Right atrium auricular region (tissue), 2 donors: ENCODE results near the gene PRM2. TPM values are rescaled to one million over a fixed set of nuclear protein-coding genes. Genes with fewer than 3 reads are reported as not detected.

ENCODE experiments used
- DNase-seq: peaks from one replicate; pipeline ENCODE4 v3.0.0-alpha.2; 2019; ENCODE audit warnings: low spot score
- H3K27ac ChIP-seq, 2 donors: fragments of 200-600 bp; sonication (generic); 1 replicate in 1 of 2; 2 replicates in 1 of 2; pipeline ENCODE4 v1.5.1; 2016 to 2019
- H3K27me3 ChIP-seq, 2 donors: fragments of 200-600 bp; sonication (generic); one replicate each; pipeline versions ENCODE4 v1.5.1 to v1.6.0; 2017 to 2019
- H3K36me3 ChIP-seq: fragments of 200-600 bp; sonication (generic); one replicate; pipeline ENCODE4 v1.5.1; 2016
- H3K4me1 ChIP-seq, 2 donors: fragments of 200-600 bp; sonication (generic); one replicate each; pipeline versions ENCODE4 v1.5.1 to v1.6.0; 2017 to 2019
- H3K4me3 ChIP-seq, 2 donors: fragments of 200-600 bp; sonication (generic); 1 replicate in 1 of 2; 2 replicates in 1 of 2; pipeline ENCODE4 v1.5.1; 2017 to 2019; ENCODE audit warnings: mild to moderate bottlenecking in 1 of 2, moderate library complexity in 1 of 2
- H3K9me3 ChIP-seq, 2 donors: fragments of 200-600 bp; sonication (generic); one replicate each; pipeline ENCODE4 v1.5.1; 2019
- total RNA-seq, 2 donors: library from RNA; depleted of rRNA; stranded (reverse); fragments of >200 nt; gene quantifications; one replicate each; pipeline ENCODE4 v1.1.0, GENCODE V29; 2016
- TF ChIP-seq, protein P1 (sequence below), 2 donors: fragments of 200-600 bp; sonication (generic); IDR thresholded peaks; one replicate each; pipeline ENCODE4 v1.5.1; 2019; ENCODE audit warnings: antibody characterized with exemption in 2 of 2

PRM2 gene
- total RNA-seq, 2 donors from 2014 or later = not detected

DNA sequence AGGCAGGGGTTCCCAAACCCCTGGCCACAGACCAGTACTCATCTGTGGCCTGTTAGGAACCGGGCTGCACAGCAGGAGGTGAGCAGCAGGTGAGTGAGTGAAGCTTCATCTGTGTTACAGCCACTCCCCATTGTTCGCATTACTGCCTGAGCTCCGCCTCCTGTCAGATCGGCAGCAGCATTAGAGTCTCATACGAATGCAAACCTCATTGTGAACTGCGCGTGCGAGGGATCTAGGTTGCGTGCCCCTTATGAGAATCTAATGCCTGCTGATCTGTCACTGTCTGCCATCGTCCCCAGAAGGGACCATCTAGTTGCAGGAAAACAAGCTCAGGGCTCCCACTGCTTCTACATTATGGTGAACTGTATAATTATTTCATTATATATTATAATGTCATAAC is 43.9 kb upstream of the PRM2 start:
- H3K9me3 ChIP-seq = no peaks in the 10 kb centered on the region
- no peaks in the 10 kb centered on the region for H3K4me1 ChIP-seq
- TF ChIP-seq, protein P1, sequence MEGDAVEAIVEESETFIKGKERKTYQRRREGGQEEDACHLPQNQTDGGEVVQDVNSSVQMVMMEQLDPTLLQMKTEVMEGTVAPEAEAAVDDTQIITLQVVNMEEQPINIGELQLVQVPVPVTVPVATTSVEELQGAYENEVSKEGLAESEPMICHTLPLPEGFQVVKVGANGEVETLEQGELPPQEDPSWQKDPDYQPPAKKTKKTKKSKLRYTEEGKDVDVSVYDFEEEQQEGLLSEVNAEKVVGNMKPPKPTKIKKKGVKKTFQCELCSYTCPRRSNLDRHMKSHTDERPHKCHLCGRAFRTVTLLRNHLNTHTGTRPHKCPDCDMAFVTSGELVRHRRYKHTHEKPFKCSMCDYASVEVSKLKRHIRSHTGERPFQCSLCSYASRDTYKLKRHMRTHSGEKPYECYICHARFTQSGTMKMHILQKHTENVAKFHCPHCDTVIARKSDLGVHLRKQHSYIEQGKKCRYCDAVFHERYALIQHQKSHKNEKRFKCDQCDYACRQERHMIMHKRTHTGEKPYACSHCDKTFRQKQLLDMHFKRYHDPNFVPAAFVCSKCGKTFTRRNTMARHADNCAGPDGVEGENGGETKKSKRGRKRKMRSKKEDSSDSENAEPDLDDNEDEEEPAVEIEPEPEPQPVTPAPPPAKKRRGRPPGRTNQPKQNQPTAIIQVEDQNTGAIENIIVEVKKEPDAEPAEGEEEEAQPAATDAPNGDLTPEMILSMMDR (IDR thresholded peaks at IDR 0.05) = no peak

DNA sequence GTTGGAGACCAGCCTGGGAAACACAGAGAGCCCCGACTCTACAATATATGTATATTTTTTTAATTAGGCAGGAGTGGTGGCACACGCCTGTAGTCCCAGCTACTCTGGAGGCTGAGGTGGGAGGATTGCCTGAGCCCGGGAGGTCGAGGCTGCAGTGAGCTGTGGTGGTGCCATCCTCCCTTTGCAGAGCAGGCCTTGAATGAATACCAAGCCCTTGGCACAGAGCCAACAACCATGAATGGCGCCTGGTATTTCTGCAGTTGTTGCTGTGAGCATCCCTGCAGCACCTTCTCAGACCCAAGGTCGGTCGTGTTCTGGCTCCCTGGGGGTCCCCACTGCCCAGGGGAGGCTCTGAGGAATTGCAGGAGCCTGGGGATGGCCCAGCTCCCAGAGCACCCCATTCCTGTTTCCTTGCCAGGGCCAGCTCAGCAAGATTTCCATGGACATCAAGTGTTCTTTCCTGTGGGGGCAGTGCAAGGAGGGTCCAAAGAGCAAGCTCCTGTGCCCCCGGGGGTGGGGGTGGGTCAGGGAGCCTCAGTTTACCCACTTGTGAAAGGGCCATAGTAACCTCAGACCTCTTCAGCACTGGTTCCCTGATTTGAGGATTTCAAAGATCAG is 43.4 kb upstream of the PRM2 start:
- DNase-seq = no peak
- Histone ChIP-seq H3K27me3 (no peaks in the 10 kb centered on the region), H3K9me3 (no peaks in the 10 kb centered on the region), H3K36me3 (no peaks in the 10 kb centered on the region), H3K27ac (no peak overlapping the region), H3K4me3 (no peak overlapping the region), H3K4me1 (no peaks in the 10 kb centered on the region)
- TF ChIP-seq, protein P1 (IDR thresholded peaks at IDR 0.05) = no peak

More for the DNA sequence above, 43.9 kb upstream of the PRM2 start:
- H3K4me3 ChIP-seq = no peak overlapping the region
- no peak for DNase-seq
- H3K27ac ChIP-seq = no peak overlapping the region
- no peaks in the 10 kb centered on the region for H3K27me3 ChIP-seq
- H3K36me3 ChIP-seq = no peaks in the 10 kb centered on the region

DNA sequence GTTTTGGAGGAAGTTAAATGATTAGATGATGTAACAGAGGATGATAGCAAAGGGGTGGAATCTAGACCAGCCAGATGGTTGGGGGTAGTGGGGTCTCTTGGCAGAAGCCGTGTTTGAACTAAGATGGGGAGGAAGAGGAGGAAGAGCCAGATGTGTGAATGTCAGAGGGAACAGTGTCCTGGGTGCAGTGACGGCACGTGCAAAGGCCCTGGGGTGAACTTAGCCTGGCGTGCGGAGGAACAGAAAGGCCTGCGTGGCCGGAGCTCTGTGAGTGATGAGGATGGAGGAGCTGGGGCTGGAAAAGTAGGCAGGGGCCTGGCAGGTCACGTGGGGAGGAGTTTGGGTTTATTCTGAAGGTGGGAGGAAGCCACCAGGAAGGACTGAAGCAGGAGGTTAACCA is 42.5 kb upstream of the PRM2 start:
- H3K4me1 ChIP-seq = no peaks in the 10 kb centered on the region
- DNase-seq = no peak
- H3K27me3 ChIP-seq = no peaks in the 10 kb centered on the region
- TF ChIP-seq, protein P1 (IDR thresholded peaks at IDR 0.05) = no peak
- no peak overlapping the region for H3K4me3 ChIP-seq
- H3K9me3 ChIP-seq = no peaks in the 10 kb centered on the region
- no peaks in the 10 kb centered on the region for H3K36me3 ChIP-seq
- no peak overlapping the region for H3K27ac ChIP-seq

DNA sequence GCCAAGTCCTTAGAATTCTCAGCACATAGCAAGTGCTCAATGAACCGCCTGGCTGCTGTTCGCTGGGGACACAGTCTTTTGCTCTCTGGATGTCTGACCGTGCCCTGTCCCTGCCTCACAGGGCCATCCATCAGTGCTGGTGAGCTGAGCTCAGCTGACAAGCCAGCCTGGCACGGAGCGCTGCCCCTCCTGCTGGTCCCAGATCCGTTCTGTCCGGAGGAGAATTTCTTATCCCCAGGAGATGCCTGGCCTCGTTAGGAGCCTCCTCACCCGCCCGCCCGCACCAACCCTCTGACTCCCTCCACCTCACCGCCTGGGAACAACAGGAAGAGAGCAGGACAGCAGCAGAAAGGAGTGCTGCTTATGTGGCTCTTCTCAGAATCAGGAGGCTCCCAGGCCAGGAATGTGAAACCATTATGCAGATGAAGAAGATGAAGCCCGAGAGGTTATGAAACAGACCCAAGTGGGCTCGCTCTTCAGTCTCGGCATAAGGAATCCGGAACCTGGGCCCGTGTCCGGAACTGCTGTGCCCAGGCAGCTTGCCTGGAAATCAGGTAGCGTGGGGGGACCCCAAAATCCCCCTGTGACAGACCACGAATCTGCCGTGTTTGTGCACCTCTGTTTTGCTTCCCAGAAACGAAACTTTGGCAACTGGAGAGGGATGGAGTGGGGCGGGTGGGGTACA is 40.2 kb upstream of the PRM2 start:
- no peaks in the 10 kb centered on the region for H3K27me3 ChIP-seq
- no peaks in the 10 kb centered on the region for H3K36me3 ChIP-seq
- H3K4me1 ChIP-seq = peaks cover 0 to 7% of the 10 kb centered on the region in 2 donors
- no peak for DNase-seq
- no peak overlapping the region for H3K4me3 ChIP-seq
- H3K27ac ChIP-seq = no peak overlapping the region
- no peaks in the 10 kb centered on the region for H3K9me3 ChIP-seq
- TF ChIP-seq, protein P1 (IDR thresholded peaks at IDR 0.05) = no peak

DNA sequence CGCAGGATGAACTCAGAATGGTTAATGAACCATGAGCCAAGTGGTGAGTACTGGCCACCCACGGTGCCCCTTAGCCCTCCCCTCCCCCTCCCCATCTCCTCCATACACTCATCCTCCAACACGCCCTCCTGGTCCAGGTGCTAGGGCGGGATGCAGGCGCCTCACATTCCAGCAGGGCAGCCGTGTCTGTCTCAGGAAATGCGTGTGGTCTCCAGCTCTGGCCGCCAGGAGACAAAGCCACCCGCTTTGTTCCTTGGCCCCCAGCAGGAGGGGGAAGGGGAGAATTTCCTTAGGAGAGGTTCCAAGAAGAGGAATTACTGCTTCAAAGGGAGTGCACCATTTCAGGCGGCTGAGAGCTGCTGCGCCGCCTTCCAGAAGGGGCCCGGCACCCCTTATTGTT is 39.2 kb upstream of the PRM2 start:
- H3K4me3 ChIP-seq = no peak overlapping the region
- TF ChIP-seq, protein P1 (IDR thresholded peaks at IDR 0.05) = no peak
- no peaks in the 10 kb centered on the region for H3K27me3 ChIP-seq
- H3K4me1 ChIP-seq = peaks cover 0 to 7% of the 10 kb centered on the region in 2 donors
- H3K9me3 ChIP-seq = no peaks in the 10 kb centered on the region
- no peak for DNase-seq
- no peak overlapping the region for H3K27ac ChIP-seq
- H3K36me3 ChIP-seq = no peaks in the 10 kb centered on the region
